ENCODE measurements around the gene ABT1.
"Not testable (repeated sequence)": the region's sequence is repeated elsewhere in the genome, so short reads cannot be mapped to it uniquely, and the experiment has no call there.

The ABT1 gene

DNA sequence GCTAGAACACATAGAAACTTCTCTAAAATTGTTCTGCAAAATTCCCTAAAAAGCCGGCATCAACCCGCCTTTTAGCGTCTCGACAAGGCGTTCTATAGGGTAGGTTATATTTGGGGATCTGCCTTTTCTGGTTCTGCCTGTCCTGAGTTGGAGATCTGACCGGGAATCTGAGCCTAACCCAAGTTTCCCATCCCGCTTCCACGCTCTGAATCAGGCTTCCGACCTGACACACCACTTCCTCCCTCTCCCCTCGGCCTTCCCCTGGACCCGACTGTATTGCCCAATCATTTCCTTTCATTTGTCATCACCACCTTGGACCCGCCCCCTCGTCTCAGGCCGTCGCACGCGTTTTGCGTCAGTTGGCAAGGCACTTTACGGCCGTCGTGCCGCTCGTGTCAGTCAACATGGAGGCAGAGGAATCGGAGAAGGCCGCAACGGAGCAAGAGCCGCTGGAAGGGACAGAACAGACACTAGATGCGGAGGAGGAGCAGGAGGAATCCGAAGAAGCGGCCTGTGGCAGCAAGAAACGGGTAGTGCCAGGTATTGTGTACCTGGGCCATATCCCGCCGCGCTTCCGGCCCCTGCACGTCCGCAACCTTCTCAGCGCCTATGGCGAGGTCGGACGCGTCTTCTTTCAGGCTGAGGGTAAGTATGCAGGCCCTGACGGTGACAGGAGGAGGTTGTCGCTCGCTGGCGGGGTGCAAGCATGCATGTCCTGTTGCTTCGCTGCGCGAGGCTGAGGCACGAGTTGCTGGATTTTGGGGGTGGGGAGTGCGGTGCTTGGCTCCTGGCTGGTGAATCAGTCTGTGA, at the start of gene ABT1:
Gene ABT1 (plus strand): TSS at position 375 of the 810 bp plus-strand sequence. CDS start 30 bp downstream, at position 405.
- DNase-seq (ENCODE audit: low read depth in 2 of 2, low spot score in 1 of 2), result peak; percentile 96 to 98

DNA sequence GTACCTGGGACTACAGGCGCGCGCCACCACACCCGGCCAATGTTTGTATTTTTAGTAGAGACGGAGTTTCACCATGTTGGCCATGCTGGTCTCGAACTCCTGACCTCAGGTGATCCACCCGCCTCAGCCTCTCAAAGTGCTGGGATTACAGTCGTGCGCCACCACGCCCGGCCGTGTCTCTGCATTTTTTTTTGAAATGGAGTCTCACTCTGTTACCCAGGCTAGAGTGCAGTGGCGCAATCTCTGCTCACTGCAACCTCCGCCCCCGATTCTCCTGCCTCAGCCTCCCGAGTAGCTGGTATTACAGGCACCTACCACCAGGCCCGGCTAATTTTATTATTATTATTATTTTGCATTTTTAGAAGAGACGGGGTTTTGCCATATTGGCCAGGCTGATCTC, 49.4 kb upstream of the ABT1 start:
- DNase-seq (ENCODE audit: low read depth in 2 of 2, low spot score in 1 of 2), result not testable (repeated sequence)

DNA sequence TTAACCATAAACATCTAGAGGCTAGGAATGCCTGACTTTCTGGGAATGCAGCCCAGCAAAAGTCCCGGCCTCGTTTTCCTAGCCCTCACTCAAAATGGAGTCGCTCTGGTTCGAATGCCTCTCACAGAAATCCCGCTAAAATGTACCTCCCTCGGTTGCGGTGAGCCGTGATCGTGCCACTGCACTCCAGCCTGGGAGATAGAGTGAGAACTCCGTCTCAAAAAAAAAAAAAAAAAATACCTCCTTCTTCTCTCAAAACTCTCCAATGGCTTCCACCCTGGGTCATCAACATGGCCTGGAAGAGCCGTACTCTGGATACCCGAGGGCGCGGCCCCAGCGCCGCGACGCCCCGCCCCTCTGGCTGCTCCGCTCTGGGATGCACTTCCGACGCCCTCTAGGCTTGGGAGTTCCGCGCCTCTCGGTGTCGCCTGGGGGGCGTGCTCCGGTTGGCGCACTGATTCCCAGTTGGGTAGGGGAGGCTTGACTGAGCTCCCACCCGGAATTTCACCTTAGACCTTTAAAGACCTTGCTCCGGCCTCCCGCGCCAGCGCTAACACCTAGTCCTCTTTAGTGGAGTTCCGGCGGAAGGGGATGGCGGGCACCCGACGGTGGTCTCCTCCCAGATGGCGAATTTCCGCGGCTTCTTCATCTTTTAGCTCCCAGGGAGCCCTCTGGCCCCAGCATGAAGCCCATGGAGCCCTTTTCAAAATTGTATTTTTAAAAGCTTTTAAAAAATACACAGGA, 46.3 kb upstream of the ABT1 start:
- no peak for DNase-seq (ENCODE audit: low read depth in 2 of 2, low spot score in 1 of 2)

DNA sequence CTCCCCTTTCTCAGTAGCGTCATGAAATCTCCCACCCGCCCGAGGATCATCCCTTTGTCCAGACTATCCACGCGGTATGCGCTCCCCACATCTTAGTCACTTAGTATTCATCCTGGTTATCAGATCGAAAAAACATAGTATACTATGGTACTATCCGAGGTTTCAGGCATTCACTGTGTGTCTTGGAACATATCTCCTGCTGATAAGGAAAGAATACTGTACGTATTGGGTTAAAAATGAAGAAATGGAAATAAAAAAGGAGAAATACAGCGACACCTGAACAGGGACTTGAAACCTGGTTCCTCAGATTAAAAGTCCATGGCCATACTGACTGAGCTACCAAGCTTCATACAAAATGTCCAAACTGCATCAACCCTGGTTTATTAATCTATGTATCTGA, 44.5 kb upstream of the ABT1 start:
- DNase-seq (ENCODE audit: low read depth in 2 of 2, low spot score in 1 of 2), result no peak

DNA sequence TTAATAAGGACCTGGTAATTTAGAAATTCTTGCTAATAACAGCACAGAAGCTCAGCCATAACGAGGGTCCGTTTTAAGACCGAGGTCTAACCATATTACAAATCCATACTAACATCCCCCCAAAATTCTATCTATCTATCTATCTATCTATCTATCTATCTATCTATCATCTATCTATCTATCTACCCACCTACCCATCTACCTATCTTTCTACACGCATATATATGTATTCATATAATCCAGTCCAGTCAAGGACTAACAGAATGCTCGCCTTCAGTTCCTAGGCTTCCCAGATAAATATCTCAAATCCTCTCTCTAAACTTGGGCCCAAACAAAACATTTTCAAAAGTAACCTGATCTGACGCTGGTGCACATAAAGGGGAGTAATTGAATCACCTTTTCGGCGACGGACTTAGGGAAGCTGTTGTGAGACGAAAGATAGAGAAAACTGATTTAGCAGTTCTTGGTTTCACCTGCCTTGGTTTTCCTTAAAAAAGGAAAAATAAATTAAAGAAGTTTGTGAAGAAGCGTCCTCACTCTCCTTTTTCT, 44.0 kb upstream of the ABT1 start:
- DNase-seq (ENCODE audit: low read depth in 2 of 2, low spot score in 1 of 2), result no peak

DNA sequence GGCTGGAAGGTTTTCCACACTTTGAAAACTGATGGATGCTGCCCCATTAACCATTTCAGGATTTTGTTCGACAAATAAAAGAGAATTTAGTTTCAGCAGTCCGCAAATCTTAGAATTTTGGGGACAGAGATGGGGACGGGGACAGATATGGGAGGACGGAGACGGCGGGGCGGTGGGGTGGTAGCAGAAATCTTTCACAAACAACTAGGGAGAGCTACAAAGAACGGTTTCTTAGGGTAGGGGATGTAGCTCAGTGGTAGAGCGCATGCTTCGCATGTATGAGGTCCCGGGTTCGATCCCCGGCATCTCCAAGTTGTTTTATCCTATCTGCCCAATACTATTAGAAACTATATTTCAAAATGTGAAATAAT, 43.5 kb upstream of the ABT1 start:
- DNase-seq (ENCODE audit: low read depth in 2 of 2, low spot score in 1 of 2), result peak; percentile 61 to 65

DNA sequence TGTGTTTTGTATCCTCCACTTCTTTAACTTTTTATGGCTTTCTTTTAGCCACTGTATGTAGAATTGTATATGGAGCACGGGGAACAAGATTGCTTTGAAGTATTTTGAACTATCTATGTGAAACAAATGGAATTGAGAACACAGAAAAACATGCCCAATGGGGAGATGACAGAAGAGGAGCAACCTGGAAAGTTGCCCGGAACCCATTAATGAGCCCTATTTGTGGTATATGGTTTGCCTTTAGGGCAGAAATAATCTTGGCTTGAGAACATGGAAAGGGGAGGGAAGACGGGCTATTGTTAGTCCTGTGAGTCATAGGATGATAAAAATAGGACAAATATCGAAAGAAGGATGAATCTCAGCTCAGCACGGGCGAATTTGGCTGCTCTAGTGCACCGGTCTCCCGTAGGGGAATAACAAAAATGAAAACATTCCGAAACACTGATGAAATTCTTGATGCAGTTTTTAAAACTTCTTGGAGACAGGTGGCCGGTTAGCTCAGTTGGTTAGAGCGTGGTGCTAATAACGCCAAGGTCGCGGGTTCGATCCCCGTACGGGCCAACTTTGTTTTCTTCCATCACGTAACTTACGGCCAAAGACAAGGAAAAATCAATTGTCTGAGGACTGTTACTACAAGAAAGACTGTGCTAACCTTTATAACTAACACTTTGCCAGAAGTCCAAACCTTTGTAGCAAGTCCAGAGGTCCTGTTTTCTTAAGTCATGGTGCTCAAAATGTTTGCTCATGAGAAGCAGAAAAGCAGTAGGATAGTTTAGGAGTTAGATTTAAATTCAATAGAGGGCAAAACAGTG, 42.9 kb upstream of the ABT1 start:
- DNase-seq (ENCODE audit: low read depth in 2 of 2, low spot score in 1 of 2), result peak; percentile 61 to 76

DNA sequence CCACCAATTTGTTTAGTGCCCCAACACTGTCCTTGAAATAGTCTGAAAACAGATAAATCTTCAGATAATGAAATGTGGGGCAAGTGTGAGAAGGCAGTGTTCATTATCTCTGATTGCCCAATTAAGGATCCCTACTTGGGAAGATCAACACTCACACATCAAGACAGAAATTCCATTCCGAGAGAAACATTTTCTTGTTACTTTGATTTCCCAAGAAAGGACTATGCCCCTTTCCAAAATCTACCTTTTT, 42.4 kb upstream of the ABT1 start:
- DNase-seq (ENCODE audit: low read depth in 2 of 2, low spot score in 1 of 2), result no peak

DNA sequence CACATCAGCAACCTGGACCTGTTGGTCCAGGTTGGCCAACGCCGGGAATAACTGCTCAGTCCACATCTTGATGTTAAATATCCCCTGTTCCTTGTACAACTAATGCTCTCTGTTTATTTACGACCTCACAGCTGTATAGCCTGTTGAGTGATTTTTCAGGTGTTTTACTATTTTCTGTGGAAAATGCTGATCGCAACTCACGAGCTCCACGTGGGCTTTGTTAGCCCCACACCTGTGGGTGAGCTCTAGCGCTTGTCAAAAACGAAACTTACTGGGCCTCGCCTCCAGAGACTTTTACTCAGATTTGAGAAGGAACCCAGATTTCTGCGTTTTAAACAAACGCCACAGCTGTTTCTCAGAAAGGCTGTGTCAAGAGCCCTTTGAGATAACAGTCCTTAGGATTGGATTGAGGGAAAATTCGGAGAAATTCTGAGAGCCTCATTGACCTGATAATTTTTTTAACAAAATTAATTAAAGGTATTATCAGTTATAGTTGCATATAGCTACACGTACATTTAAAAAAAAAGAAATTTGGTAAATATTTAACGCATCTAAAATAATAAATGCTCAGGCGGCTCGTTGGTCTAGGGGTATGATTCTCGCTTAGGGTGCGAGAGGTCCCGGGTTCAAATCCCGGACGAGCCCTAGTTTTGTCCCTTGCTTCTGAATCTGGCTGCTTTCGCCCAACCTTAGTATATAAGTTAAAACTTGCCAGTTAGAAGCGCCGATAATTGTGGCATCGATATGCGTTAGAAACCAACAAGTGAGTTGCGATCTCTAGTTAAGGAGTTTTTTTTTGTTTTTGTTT, 41.9 kb upstream of the ABT1 start:
- DNase-seq (ENCODE audit: low read depth in 2 of 2, low spot score in 1 of 2), result no peak

DNA sequence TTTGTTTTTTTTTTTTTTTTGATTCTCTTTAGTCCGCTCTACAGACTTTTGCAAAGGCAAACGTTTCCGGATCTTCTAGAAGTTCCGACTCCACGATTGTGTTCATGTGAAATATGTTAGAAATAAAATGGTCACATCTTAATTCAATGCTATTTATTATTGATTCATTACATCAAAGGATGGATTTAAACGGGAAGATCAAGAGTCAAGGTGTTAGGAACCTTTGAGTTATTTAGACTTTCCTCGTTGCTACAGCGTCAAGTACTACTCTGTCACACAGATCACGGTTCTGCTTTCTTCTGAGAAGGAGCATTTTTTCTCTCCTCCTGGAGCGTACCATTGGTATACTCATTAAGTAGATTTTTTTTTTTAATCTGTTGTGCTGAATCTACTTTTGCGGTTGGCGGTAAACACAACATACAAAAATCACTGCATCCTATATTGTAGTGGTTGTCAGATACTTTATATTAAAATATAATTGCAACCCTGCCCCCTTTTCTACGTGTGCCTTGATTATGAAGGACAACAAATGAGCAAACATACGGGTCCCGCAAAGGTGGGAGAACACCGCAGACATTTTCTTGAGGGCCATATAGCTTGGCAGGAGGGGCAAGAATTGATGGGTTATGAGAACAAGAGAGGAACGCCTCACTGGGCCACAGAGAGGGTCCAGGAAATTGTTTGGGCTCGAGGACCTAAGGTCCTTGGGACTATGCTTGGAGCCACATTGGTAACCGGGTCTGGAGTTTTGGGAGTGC, 41.1 kb upstream of the ABT1 start:
- DNase-seq (ENCODE audit: low read depth in 2 of 2, low spot score in 1 of 2), result no peak

DNA sequence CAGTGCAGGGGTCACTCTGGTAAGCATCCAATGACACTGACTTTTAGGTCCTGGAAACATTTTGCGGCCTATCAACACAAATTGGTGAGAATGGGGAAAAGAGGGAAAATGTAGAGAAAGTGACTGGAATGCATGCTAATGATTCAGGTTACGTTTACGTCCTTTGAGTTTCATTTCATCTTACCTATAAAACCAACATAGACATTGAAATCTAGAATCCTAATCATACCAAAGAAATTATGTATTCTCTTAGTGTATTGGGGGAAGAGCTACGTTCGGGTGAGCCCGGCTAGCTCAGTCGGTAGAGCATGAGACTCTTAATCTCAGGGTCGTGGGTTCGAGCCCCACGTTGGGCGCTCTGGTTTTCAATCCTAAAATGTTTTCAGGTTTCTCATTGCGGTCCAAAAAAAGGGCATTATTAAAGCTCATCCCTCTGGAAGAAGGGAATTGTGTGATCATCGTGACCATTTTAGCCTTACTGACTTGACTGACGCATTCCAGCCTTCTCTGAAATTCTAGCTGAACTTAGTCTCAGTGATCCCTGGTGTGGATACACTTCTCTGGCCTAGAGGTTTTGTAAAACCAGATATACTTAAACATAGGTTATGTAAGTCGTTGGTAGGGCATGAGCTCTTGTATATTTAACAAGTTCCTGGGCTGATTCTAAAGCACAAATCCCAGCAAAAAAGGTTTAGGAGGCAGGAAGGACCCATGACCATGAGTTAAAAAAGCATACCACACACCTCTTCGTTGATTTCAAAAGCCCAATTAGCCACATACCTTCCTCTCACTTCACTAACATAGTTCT, 40.3 kb upstream of the ABT1 start:
- no peak for DNase-seq (ENCODE audit: low read depth in 2 of 2, low spot score in 1 of 2)

DNA sequence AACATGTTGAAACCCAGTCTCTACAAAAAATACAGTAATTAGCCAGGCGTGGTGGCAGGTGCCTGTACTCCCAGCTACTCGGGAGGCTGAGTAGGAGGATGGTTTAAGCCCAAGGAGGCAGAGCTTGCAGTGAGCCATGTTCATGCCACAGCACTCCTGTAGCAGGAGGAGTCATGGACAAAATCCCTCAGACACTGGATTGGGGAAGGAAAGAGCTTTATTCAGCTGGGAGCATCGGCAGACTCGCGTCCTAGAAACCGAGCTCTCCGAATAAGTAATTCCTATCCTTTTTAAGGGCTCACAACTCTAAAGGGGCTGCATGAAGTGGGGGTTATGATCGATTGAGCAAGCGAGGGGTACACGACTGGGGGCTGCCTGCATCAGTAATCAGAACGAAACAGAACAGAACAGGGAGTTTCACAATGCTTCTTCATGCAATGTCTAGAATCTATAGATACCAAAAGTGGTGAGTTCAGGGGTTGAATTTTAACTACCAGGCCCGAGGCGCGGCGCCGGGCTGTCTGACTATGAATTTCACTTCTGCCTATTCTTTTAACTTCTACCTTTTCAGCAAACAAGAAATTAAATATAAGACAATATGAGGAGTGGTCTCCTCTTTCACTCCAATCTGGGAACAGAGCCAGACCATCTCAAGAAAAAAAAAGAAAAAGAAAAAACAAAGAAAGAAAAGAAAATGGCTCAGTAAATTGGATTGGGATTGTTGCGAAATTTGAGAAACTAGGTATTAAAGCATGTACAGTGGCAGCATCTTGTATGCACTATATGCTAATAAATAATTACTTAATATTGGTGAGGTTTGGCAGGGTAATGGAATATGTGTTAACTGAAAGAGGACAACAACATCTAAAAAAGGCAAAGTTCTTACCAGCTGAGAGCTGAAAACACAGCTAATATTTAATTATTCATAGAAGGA, 35.0 kb upstream of the ABT1 start:
- DNase-seq (ENCODE audit: low read depth in 2 of 2, low spot score in 1 of 2), result no peak

DNA sequence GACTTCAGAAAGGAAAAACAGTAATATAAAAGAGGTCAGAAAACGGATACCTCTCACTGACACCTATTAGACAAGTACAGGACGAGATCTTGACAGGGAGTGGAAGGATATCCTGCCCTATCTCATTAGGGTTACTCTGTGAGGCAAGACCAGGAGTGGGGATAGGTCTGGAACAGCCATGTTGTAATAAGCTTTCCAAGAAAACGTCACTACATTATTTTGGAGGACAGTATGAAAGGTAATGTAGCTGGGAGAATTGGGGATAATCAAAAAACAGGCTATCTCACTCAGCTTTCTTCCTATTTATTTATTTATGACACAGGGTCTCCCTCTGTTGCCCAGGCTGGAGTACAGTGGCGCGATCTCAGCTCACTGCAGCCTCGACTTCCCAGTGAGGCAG, 33.3 kb upstream of the ABT1 start:
- no peak for DNase-seq (ENCODE audit: low read depth in 2 of 2, low spot score in 1 of 2)

DNA sequence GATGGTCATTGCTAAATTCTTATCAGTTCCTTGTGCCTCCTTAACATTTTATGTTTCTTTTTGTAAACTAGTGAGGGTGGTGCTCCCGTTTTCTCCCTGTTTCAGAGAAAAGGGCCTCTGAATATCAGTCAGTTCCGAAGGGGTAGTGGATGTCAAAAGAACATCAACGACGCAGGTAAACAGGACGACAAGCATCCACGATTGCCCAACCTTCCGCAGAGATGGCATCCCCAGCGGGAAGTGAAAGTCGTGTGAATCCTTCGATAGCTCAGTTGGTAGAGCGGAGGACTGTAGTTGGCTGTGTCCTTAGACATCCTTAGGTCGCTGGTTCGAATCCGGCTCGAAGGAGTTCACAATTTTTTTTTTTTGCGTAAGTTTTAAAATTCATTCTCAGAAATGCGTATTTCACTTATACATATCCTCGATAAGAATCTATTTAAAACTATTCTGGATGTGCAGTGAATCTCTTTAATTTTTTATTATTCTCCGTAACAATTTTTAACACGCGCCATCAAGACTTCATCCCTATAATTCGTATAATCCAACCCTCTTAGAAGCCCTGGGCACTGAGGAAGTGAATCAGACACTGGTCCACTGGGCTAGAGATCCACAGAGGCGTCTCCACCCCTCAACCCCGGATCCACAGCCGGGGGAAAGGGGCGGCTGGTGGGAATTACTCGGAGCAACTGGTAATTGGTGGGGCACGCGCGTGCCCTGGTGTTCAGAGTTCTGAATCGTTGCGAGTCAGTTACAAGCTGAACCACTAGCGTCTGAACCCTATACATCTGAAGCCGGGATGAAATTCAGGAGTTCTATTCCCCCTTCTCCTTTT, 27.9 kb upstream of the ABT1 start:
- DNase-seq (ENCODE audit: low read depth in 2 of 2, low spot score in 1 of 2), result peak; percentile 91 to 100

DNA sequence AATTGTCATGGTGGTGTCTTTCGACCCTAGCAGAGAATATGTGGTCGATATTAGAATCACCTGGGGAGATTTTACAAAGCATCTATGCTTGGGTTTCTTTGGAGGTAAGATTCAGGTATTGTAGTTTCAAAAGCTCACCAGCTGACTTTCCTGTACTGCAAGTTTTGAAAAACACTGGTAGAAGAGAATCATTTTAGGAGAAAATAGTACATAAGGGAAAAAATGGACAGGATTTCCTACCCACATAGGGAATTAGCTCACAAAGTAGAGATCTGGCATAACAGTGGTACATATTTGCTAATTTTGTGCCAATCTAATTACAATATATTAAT, 27.4 kb upstream of the ABT1 start:
- no peak for DNase-seq (ENCODE audit: low read depth in 2 of 2, low spot score in 1 of 2)

DNA sequence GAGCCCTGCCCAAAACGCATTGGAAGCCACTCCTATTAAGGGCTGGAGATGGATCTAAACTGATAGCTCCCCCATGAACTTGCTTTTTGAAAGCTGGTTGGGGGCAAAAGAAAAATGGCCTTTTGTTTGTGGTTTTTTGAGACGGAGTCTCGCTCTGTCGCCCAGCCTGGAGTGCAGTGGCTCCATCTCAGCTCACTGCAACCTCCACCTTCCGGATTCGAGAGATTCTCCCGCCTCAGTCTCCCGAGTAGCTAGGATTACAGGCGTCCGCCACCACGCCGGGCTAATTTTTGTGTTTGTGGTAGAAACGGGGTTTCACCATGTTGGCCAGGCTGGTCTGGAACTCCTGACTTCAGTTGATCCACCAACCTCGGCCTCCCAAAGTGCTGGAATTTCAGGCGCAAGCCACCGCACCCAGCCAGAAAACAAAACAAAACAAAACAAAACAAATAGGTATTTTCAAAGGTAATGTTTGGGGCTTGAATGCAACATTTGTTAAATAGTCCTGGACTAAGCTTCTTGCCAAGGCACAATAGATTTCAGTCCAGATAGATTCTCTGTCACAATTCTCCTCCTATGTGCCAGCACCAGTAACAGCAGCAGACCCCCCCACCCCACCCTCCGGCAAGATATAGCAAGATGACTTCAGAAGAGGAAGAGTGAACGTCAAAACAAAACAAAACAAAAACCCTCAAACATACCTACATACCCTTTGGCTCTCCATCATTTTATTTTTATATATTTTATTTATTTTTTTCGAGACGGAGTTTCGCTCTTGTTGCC, 26.5 kb upstream of the ABT1 start:
- no peak for DNase-seq (ENCODE audit: low read depth in 2 of 2, low spot score in 1 of 2)
